ENCODE data around the gene GNL1. TPM values are rescaled to one million over a fixed set of nuclear protein-coding genes. Genes with fewer than 3 reads are reported as not detected.
A peak's percentile ranks its signal among the peaks of the same experiment; 100 is the strongest.

Gene GNL1
- total RNA-seq, 3 donors from 2014 or later (not counting 1 experiment from before 2014, with no cell fraction given), result 137 to 208 (median 187) TPM

DNA sequence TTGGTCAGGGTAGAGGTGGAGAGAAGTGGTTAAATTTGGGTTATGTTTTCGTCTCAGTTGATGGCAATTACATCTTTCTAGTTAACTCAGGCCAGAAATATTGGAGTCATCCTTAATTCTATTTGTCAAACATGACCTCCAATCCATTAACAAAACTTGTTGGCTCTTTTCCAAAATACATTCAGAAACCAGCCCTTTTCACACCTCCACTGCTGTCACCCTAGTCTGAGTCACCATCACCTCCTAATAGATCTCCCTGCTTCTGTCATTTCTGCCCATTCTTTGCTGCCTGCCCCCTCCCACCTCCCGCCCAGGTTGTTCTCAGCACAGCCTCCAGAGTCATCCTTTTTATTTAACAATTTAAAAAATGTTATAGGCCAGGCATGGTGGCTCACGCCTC lies 12.0 kb upstream of the GNL1 start:
- WGBS (ENCODE audit: insufficient coverage), result 74% methylated on average over 2 of the region's 3 CpGs
- no peak overlapping the region for H3K4me3 Mint-ChIP-seq
- peaks cover 37% of the 10 kb centered on the region in 2 donors for H3K4me1 Mint-ChIP-seq
- H3K27me3 ChIP-seq (ENCODE audit: control insufficient read depth, insufficient read depth, low read length), result no peaks in the 10 kb centered on the region
- H3K9me3 Mint-ChIP-seq, result no peaks in the 10 kb centered on the region
- intact Hi-C loops (cut with micrococcal nuclease), result no loop called here
- TF ChIP-seq, protein P1, sequence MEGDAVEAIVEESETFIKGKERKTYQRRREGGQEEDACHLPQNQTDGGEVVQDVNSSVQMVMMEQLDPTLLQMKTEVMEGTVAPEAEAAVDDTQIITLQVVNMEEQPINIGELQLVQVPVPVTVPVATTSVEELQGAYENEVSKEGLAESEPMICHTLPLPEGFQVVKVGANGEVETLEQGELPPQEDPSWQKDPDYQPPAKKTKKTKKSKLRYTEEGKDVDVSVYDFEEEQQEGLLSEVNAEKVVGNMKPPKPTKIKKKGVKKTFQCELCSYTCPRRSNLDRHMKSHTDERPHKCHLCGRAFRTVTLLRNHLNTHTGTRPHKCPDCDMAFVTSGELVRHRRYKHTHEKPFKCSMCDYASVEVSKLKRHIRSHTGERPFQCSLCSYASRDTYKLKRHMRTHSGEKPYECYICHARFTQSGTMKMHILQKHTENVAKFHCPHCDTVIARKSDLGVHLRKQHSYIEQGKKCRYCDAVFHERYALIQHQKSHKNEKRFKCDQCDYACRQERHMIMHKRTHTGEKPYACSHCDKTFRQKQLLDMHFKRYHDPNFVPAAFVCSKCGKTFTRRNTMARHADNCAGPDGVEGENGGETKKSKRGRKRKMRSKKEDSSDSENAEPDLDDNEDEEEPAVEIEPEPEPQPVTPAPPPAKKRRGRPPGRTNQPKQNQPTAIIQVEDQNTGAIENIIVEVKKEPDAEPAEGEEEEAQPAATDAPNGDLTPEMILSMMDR (IDR thresholded peaks at IDR 0.05), result no peak
- peaks cover under 1% of the 10 kb centered on the region for H3K36me3 ChIP-seq (ENCODE audit: control insufficient read depth, insufficient read depth, low read length)
- no peaks in the 10 kb centered on the region for H3K27me3 Mint-ChIP-seq (ENCODE audit: low read depth in 2 of 2)
- H3K36me3 Mint-ChIP-seq, result no peaks in the 10 kb centered on the region
- DNase-seq, result peak in 1 of 2 donors; percentile 67
- no peak for ATAC-seq
- no peaks in the 10 kb centered on the region for H3K9me3 ChIP-seq (ENCODE audit: control insufficient read depth, insufficient read depth, low read length)
- no peak overlapping the region for H3K27ac Mint-ChIP-seq
- no peak overlapping the region for H3K27ac ChIP-seq (ENCODE audit: low read length)
- H3K4me3 ChIP-seq (ENCODE audit: low read length), result no peak overlapping the region
- peaks cover 19% of the 10 kb centered on the region for H3K4me1 ChIP-seq (ENCODE audit: control insufficient read depth, insufficient read depth, low read length)

DNA sequence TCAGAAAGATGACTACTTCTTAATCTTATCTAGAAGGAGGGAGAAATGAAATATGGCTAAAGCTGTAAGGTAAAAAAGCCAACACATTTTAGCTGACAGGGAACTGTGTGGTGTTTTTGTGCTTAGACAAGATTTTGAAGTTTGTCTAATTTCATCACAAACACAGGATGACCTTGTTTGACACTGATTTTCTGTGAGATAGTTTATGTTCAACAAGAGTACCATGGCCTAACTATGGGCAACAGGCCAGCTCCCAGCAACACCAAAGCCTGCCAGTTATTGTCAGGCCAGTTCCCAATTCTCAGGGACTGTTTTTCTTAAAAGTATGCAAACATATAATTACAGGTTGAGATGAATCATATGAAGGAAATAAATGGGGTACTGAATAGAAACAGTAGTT lies 9.5 kb upstream of the GNL1 start:
- intact Hi-C loops (cut with micrococcal nuclease), result no loop called here
- TF ChIP-seq, protein P1 (IDR thresholded peaks at IDR 0.05), result no peak
- peak overlapping the region in 1 of 2 donors; percentile 22 for H3K27ac Mint-ChIP-seq

DNA sequence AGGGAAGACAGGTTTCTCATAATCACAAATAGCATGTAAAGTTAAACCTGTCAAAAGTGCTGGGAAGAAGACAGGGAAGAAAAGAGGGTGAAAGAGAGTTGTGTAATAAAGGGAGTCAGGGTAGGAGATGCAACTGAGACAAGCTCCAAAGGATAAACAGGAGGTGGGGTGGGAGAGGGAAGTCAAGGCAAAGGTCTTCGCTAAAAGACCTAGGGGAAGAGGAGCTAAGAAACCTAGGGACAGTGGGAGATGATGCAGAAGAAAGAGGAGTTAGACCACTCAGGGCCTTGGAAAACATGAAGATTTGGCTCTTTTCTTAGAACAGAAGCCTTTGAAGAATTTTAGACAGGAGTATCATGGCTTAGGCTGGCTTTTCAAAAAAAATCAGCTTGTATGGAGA lies 7.8 kb upstream of the GNL1 start:
- Mint-ChIP-seq H3K4me3 (no peak overlapping the region), H3K27me3 (ENCODE audit: low read depth in 2 of 2) (no peaks in the 10 kb centered on the region), H3K27ac (peak overlapping the region in 1 of 2 donors; percentile 3), H3K36me3 (no peaks in the 10 kb centered on the region), H3K9me3 (no peaks in the 10 kb centered on the region), H3K4me1 (peaks cover 9 to 14% of the 10 kb centered on the region in 2 donors)
- WGBS (ENCODE audit: insufficient coverage), result 91% methylated on average over 1 of the region's 1 CpG
- H3K36me3 ChIP-seq (ENCODE audit: control insufficient read depth, insufficient read depth, low read length), result peaks cover 10% of the 10 kb centered on the region
- no peak overlapping the region for H3K4me3 ChIP-seq (ENCODE audit: low read length)
- intact Hi-C loops (cut with micrococcal nuclease), result no loop called here
- H3K27ac ChIP-seq (ENCODE audit: low read length), result no peak overlapping the region
- DNase-seq, result no peak
- no peaks in the 10 kb centered on the region for H3K27me3 ChIP-seq (ENCODE audit: control insufficient read depth, insufficient read depth, low read length)
- ATAC-seq, result no peak
- no peaks in the 10 kb centered on the region for H3K4me1 ChIP-seq (ENCODE audit: control insufficient read depth, insufficient read depth, low read length)
- no peaks in the 10 kb centered on the region for H3K9me3 ChIP-seq (ENCODE audit: control insufficient read depth, insufficient read depth, low read length)
- TF ChIP-seq, protein P1 (IDR thresholded peaks at IDR 0.05), result no peak

More for the DNA sequence above, 9.5 kb upstream of the GNL1 start:
- no peaks in the 10 kb centered on the region for H3K36me3 Mint-ChIP-seq
- H3K4me1 ChIP-seq (ENCODE audit: control insufficient read depth, insufficient read depth, low read length), result peaks cover 6% of the 10 kb centered on the region
- H3K27ac ChIP-seq (ENCODE audit: low read length), result no peak overlapping the region
- H3K9me3 Mint-ChIP-seq, result no peaks in the 10 kb centered on the region
- no peaks in the 10 kb centered on the region for H3K27me3 Mint-ChIP-seq (ENCODE audit: low read depth in 2 of 2)
- no peak overlapping the region for H3K4me3 Mint-ChIP-seq
- H3K36me3 ChIP-seq (ENCODE audit: control insufficient read depth, insufficient read depth, low read length), result peaks cover 10% of the 10 kb centered on the region
- ATAC-seq (no peak), DNase-seq (no peak)
- H3K9me3 ChIP-seq (ENCODE audit: control insufficient read depth, insufficient read depth, low read length), result no peaks in the 10 kb centered on the region
- no peak overlapping the region for H3K4me3 ChIP-seq (ENCODE audit: low read length)
- no peaks in the 10 kb centered on the region for H3K27me3 ChIP-seq (ENCODE audit: control insufficient read depth, insufficient read depth, low read length)
- H3K4me1 Mint-ChIP-seq, result peaks cover 13 to 23% of the 10 kb centered on the region in 2 donors

Data from natural killer cell (primary cell).